ENCODE results near the gene SLC29A2. TPM values are rescaled to one million over a fixed set of nuclear protein-coding genes. Genes with fewer than 3 reads are reported as not detected.
A peak's percentile ranks its signal among the peaks of the same experiment; 100 is the strongest.

SLC29A2 gene
- total RNA-seq, 1 experiment from 2014 or later, result 30.3 TPM

GRCh38 chr11:66419825-66420224 lies 48.3 kb upstream of the SLC29A2 start:
- Histone ChIP-seq H3K27me3 (replicated peaks; ENCODE audit: control insufficient read depth, insufficient read depth, low read length) (no peaks in the 10 kb centered on the region; the same call in 1 of the 2 replicates), H3K9me3 (peaks cover 7% of the 10 kb centered on the region; the same call in 1 of the 2 replicates), H3K4me3 (ENCODE audit: low read depth, low read length) (no peak overlapping the region), H3K4me1 (no peaks in the 10 kb centered on the region), H3K36me3 (ENCODE audit: control insufficient read depth, insufficient read depth, low read length) (no peaks in the 10 kb centered on the region)
- CTCF ChIA-PET, result interaction anchor here (1.0 kb wide), 1 partner anchor 19 kb away, joined by 3 read pairs; the partner anchor contains the start of gene MRPL11
- no peak overlapping the region for H3K4me3 Mint-ChIP-seq (ENCODE audit: unreplicated experiment)
- intact Hi-C loops (cut with micrococcal nuclease; ENCODE audit: unreplicated experiment), result no loop called here
- no peak for TF ChIP-seq CTCF (IDR thresholded peaks at IDR 0.05; ENCODE audit: insufficient read depth in 1 of 2, low read depth in 1 of 2, low read length in 1 of 2, severe bottlenecking in 1 of 2, unreplicated experiment in 1 of 2)
- DNase-seq, result no peak
- peaks cover 18% of the 10 kb centered on the region for H3K36me3 Mint-ChIP-seq (ENCODE audit: insufficient read depth, unreplicated experiment)
- peaks cover 14% of the 10 kb centered on the region for H3K4me1 Mint-ChIP-seq (ENCODE audit: low read depth, unreplicated experiment)
- H3K9me3 Mint-ChIP-seq (ENCODE audit: unreplicated experiment), result peaks cover 10% of the 10 kb centered on the region
- peaks cover 11% of the 10 kb centered on the region for H3K27me3 Mint-ChIP-seq (ENCODE audit: insufficient read depth, unreplicated experiment)
- BruUV-seq (replicated peaks), result no TSS peak
- H3K27ac Mint-ChIP-seq (ENCODE audit: unreplicated experiment), result no peak overlapping the region
- POLR2A ChIA-PET, result interaction anchor here (0.8 kb wide), 1 partner anchor 60 kb away, joined by 3 read pairs; the partner anchor contains the start of gene DPP3

GRCh38 chr11:66418986-66419308 lies 47.4 kb upstream of the SLC29A2 start:
- no TSS peak for BruUV-seq (replicated peaks)
- Histone ChIP-seq H3K4me3 (ENCODE audit: low read depth, low read length) (no peak overlapping the region), H3K4me1 (no peaks in the 10 kb centered on the region), H3K36me3 (ENCODE audit: control insufficient read depth, insufficient read depth, low read length) (no peaks in the 10 kb centered on the region), H3K27me3 (replicated peaks; ENCODE audit: control insufficient read depth, insufficient read depth, low read length) (no peaks in the 10 kb centered on the region; the same call in 1 of the 2 replicates), H3K9me3 (peaks cover 7% of the 10 kb centered on the region; the same call in 1 of the 2 replicates)
- H3K27me3 Mint-ChIP-seq (ENCODE audit: insufficient read depth, unreplicated experiment), result peaks cover 15% of the 10 kb centered on the region
- H3K9me3 Mint-ChIP-seq (ENCODE audit: unreplicated experiment), result peaks cover 10% of the 10 kb centered on the region
- H3K4me1 Mint-ChIP-seq (ENCODE audit: low read depth, unreplicated experiment), result peaks cover 14% of the 10 kb centered on the region
- ChIA-PET CTCF (interaction anchor here (1.3 to 1.7 kb wide), 5 partner anchors 20 to 260 kb away, joined by 6 to 24 read pairs (median 13); partner anchors contain the start of genes DPP3, MRPL11, PELI3 and RBM4B), POLR2A (interaction anchor here (0.8 to 1.3 kb wide), 2 partner anchors 61 kb away, joined by 3 to 7 read pairs; partner anchors contain the start of gene DPP3)
- H3K4me3 Mint-ChIP-seq (ENCODE audit: unreplicated experiment), result no peak overlapping the region
- no peak overlapping the region for H3K27ac Mint-ChIP-seq (ENCODE audit: unreplicated experiment)
- TF ChIP-seq CTCF (IDR thresholded peaks at IDR 0.05; ENCODE audit: insufficient read depth in 1 of 2, low read depth in 1 of 2, low read length in 1 of 2, severe bottlenecking in 1 of 2, unreplicated experiment in 1 of 2), result no peak
- no peak for DNase-seq
- H3K36me3 Mint-ChIP-seq (ENCODE audit: insufficient read depth, unreplicated experiment), result peaks cover 18% of the 10 kb centered on the region
- intact Hi-C loops (cut with micrococcal nuclease; ENCODE audit: unreplicated experiment), result loop anchor here (1.0 kb wide), 1 partner anchor 47 kb away; the partner anchor contains the start of gene PELI3

GRCh38 chr11:66418168-66418985 lies 46.8 kb upstream of the SLC29A2 start:
- Mint-ChIP-seq H3K27ac (ENCODE audit: unreplicated experiment) (no peak overlapping the region), H3K4me3 (ENCODE audit: unreplicated experiment) (no peak overlapping the region), H3K9me3 (ENCODE audit: unreplicated experiment) (peaks cover 10% of the 10 kb centered on the region), H3K27me3 (ENCODE audit: insufficient read depth, unreplicated experiment) (peaks cover 15% of the 10 kb centered on the region), H3K36me3 (ENCODE audit: insufficient read depth, unreplicated experiment) (peaks cover 18% of the 10 kb centered on the region), H3K4me1 (ENCODE audit: low read depth, unreplicated experiment) (peaks cover 14% of the 10 kb centered on the region)
- CTCF ChIA-PET, result interaction anchor here (0.6 to 1.7 kb wide), 11 partner anchors 11 to 497 kb away, joined by 3 to 24 read pairs (median 6); partner anchors contain the start of genes DPP3, MRPL11, PELI3 and RBM4B
- Histone ChIP-seq H3K4me1 (no peaks in the 10 kb centered on the region), H3K27me3 (replicated peaks; ENCODE audit: control insufficient read depth, insufficient read depth, low read length) (no peaks in the 10 kb centered on the region; the same call in 1 of the 2 replicates), H3K9me3 (peaks cover 7% of the 10 kb centered on the region; the same call in 1 of the 2 replicates), H3K36me3 (ENCODE audit: control insufficient read depth, insufficient read depth, low read length) (no peaks in the 10 kb centered on the region), H3K4me3 (ENCODE audit: low read depth, low read length) (no peak overlapping the region)
- TF ChIP-seq CTCF (IDR thresholded peaks at IDR 0.05; ENCODE audit: insufficient read depth in 1 of 2, low read depth in 1 of 2, low read length in 1 of 2, severe bottlenecking in 1 of 2, unreplicated experiment in 1 of 2), result peak in 1 of 2 experiments; percentile 56
- DNase-seq, result peak; percentile 82 to 89
- intact Hi-C loops (cut with micrococcal nuclease; ENCODE audit: unreplicated experiment), result loop anchor here (1.0 kb wide), 1 partner anchor 48 kb away; the partner anchor contains the start of gene PELI3
- no TSS peak for BruUV-seq (replicated peaks)
- POLR2A ChIA-PET, result interaction anchor here (0.6 to 1.3 kb wide), 3 partner anchors 20 to 62 kb away, joined by 3 to 16 read pairs (median 7); partner anchors contain the start of genes DPP3, MRPL11 and PELI3

All from Caco-2 (cell line).